ENCODE results near the gene SMTNL1.

SMTNL1 gene

GRCh38 chr11:57546869-57547475 is 9.6 kb downstream of the SMTNL1 start:
- DNase-seq = no peak

GRCh38 chr11:57547854-57548377 is 10.5 kb downstream of the SMTNL1 start:
- no peak for DNase-seq

DNA sequence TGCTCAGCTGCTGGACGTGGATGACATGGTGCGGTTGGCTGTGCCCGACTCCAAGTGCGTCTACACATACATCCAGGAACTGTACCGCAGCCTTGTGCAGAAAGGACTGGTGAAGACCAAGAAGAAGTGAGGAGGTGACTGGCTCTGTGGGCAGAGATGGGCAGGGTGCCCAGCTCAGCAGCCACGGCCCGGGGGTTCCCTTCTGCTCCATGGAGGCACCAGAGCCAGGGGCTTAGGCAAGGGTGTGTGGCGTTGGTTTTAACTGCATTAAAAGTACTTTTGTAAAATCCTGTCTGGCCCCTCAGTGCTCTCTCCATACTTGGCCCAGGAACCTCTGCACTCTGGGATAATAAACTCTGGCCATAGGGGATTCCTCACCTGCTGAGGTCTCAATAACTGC is 12.6 kb downstream of the SMTNL1 start:
- DNase-seq = no peak

GRCh38 chr11:57551941-57552340 is 14.5 kb downstream of the SMTNL1 start:
- no peak for DNase-seq

DNA sequence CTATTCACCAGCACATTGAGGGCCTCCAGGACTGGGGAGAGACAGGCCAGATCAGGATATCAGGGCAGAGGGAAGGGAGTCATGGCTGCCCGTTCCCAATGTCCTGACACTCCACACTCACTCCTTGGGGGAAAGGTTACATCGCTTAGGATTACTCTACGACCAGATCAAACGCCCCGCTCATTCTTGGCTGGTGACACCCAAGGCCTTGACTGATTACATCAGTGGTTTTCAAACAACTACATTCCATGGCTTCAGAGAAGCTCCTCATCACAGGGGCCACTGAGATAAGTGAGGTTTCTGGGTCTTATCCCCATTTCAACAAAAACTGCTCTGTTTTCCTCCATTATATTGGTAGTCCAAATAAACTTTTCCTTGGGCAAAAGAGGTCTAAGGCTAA is 15.1 kb downstream of the SMTNL1 start:
- no peak for DNase-seq

DNA sequence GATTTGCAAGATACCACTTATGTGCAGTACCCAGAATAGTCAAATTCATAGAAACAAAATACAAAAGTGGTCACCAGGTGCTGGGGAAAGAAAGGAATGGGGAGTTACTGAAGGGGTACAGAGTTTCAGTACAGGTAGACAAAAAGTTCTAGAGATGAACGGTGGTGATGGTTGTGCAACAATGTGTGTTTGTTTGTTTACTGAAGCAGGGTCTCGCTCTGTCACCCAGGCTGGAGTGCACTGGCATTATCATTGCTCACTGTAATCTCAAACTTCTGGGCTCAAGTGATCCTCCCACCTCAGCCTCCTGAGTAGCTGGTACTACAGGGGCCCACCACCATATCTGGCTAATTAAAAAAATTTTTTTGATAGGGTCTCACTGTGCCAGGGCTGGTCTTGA is 18.0 kb downstream of the SMTNL1 start:
- no peak for DNase-seq

DNA sequence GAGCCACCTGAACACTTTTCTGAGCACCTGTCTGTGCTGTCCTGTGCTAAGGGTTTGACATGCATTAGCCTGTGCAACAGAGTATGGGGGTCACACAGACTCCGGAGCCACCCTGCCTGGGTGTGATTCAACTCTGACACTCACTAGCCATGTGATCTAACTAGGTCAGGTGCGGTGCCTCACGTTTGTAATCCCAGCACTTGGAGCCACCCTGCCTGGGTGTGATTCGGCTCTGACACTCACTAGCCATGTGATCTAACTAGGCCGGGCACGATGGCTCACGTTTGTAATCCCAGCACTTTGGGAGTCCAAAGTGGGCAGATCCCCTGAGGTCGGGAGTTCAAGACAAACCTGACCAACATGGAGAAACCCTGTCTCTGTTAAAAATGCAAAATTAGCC is 18.6 kb downstream of the SMTNL1 start:
- DNase-seq = no peak

DNA sequence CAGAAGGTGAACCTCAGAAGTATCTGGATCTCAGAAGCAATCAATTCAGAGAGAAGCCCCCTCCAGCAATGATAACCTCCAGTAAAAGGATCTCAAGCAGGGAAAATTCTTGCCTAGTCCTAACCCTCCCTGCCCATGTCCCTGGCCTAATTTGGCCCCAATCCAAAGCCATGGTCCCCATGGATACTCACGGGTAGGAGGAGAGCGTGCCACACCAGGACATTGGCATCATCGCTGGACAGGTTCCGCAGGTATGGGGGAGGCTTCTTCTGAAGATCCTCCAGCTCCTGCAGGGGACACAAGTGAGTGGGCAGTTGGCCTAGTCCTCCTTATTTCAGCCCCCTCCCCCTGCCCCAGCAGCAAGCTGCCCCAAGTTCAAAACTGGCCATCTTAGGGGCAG is 22.8 kb downstream of the SMTNL1 start:
- DNase-seq = peak; percentile 8

- DNase-seq = no peak
Observed at GRCh38 chr11:57562596-57562995, 25.2 kb downstream of the SMTNL1 start.

DNA sequence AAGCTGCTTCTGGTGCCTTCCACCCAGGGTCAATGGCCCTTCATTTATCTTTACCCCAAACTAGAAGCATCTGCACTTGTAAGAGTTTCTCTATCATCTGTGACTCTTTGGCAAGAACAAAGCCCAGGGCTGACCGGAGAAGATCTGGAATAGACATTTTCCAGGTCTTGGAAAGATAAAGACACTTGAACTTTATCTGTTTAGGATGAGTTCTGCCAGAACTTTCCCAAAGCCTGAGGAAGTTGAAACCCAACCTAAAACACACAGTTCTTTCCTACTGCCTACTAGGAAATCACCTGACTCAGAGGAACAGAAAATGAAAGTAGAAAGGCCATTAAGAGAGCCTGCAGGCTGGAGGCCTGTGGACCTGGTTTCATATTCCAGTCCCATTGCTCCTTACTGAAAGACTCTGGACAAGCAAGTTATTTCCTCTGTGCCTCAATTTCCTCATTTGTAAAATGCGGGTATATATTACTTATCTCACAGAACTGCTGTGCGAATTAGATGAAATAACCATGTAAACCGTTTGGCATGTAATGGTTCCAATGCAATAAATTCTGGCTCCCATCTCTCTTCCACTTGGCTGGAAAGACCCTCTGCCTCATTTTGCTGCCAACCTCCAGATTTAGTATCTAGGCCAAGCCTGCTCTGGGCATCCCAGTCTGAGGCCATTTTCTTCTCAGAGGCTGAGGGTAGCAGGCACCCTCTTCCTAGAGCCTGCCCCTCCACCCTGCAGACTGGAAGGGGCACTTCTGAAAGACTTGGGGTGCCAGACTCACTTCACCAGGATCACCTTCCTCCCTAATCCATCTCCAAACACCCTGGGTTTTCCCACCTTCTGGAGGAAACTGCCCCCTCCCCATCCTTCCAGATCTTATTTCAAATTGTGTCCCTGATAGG is 28.9 kb downstream of the SMTNL1 start:
- no peak for DNase-seq

GRCh38 chr11:57566905-57567514 is 29.6 kb downstream of the SMTNL1 start:
- DNase-seq = no peak

GRCh38 chr11:57567515-57568329 is 30.3 kb downstream of the SMTNL1 start, which contains the start of gene UBE2L6:
UBE2L6 (minus strand) TSS chr11:57567672; CDS start chr11:57567611, 61 bp downstream.
- peak; percentile 46 for DNase-seq

GRCh38 chr11:57568330-57568766 is 31.0 kb downstream of the SMTNL1 start:
- DNase-seq = no peak

DNA sequence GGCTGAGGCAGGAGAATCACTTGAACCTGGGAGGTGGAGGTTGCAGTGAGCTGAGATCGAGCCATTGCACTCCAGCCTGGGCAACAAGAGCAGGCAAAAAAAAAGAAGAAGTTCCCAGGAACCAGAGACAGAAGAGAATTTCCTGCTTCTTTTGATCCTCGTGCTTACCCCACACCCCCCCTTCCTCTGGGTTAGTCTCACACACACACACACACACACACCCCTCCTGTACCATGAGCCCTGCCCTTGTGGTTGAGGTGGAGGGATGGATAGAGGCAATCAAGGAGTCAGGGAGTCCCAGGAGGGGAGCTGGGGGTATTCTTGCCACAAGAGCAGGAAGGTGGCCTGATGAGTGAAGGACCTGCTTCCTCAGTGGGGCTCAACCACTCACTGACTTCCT is 34.2 kb downstream of the SMTNL1 start:
- no peak for DNase-seq

- no peak for DNase-seq
Observed at GRCh38 chr11:57574061-57574460, 36.7 kb downstream of the SMTNL1 start.

GRCh38 chr11:57584341-57584740 is 46.9 kb downstream of the SMTNL1 start:
- DNase-seq = no peak

DNA sequence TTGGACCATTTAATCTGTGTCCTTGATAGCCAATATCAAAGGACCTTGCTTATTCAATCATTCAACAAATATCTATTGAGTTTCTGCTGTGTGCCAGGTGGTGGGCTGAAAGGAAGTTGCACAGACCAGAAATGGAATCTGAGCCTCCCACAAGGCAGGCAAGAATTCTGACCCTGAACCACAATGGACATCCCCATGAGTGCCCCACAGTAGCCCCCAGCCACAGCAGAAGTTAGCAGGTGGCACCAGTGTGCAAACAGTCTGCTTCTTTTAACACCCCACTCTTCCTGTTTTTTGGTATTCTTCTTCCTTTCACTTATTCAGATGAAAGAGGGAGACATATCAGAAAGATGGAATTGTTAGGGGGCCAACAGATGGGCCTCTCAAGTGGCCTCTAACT is 47.9 kb downstream of the SMTNL1 start:
- DNase-seq = no peak

DNA sequence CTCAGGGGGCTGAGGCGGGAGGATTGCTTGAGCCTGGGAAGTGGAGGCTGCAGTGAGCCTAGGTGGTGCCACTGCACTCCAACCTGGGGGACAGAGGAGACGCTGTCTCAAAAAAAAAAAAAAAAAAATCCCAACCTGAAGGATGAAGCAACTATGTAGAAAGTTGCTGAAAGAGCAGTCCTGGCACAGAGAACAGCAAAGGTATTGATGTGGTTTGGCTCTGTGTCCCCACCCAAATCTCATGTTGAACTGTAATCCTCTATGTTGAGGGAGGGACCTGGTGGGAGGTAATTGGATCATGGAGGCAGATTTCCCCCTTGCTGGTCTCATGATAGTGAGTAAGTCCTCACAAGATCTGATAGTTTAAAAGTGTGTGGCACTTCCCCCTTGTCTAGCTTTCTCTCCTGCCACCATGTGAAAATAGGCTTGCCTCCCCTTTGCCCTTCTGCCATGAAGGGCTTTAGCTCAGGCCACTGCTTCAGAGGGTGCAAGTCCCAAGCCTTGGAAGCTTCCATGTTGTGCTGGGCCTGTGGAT is 49.4 kb downstream of the SMTNL1 start:
- DNase-seq = no peak

GRCh38 chr11:57588046-57588710 is 50.8 kb downstream of the SMTNL1 start:
- DNase-seq = no peak

- no peak for DNase-seq
Observed at GRCh38 chr11:57596266-57596885, 59.0 kb downstream of the SMTNL1 start.

DNA sequence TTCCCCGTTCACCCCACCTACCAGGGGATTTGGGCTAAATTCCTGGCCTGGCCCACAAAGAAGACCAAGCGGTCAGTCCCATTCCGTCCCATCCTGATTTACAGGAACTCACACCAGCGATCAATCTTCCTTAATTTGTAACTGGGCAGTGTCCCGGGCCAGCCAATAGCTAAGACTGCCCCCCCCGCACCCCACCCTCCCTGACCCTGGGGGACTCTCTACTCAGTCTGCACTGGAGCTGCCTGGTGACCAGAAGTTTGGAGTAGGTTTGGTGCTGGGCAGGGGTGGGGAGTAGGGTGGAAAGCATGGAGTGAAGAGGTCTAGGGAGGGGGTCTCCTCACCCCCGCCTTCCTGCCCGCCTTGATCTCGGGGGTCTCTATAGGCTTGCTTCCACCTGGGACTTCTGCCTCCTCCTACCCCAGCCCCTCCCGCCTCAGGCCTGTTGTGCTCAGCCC is 60.1 kb downstream of the SMTNL1 start, which contains the start of gene SERPING1:
Gene SERPING1, plus strand, starts transcription at position 225 of the 455 bp plus-strand sequence. CDS start 586 bp downstream, outside the sequence.
- no peak for DNase-seq

All from COR-L47 (cell line).